Activated naive CD8-positive, alpha-beta T cell treated with anti-CD3 and anti-CD28 coated beads for 36 hours (primary cell): ENCODE data around the gene SLC39A8. TPM values are rescaled to one million over a fixed set of nuclear protein-coding genes. Genes with fewer than 3 reads are reported as not detected.
A peak's percentile ranks its signal among the peaks of the same experiment; 100 is the strongest.

ENCODE experiments used
- DNase-seq: peaks from one replicate; pipeline ENCODE4 v3.0.0; 2021
- H3K27ac Mint-ChIP-seq: one replicate; pipeline ENCODE4 v1.8.0; 2022; ENCODE audit warnings: mild to moderate bottlenecking, moderate library complexity, mixed read lengths
- H3K27me3 Mint-ChIP-seq: one replicate; pipeline ENCODE4 v1.8.0; 2022; ENCODE audit warnings: mild to moderate bottlenecking, mixed read lengths
- H3K36me3 Mint-ChIP-seq: one replicate; pipeline ENCODE4 v1.8.0; 2021; ENCODE audit warnings: mild to moderate bottlenecking, mixed read lengths
- H3K4me1 Mint-ChIP-seq: one replicate; pipeline ENCODE4 v1.8.0; 2021; ENCODE audit warnings: mixed read lengths
- H3K4me3 Mint-ChIP-seq: one replicate; pipeline ENCODE4 v1.8.0; 2022; ENCODE audit warnings: mild to moderate bottlenecking, moderate library complexity, mixed read lengths
- H3K9me3 Mint-ChIP-seq: one replicate; pipeline ENCODE4 v1.8.0; 2022; ENCODE audit warnings: mixed read lengths
- total RNA-seq, 2 experiments: library from RNA; stranded (reverse); gene quantifications; one replicate each; pipeline ENCODE4 v1.2.3, GENCODE V29; 2021

SLC39A8 gene
- total RNA-seq, 2 experiments from 2014 or later: 53.6 to 55.8 TPM

GRCh38 chr4:102350634-102351033 is 5.4 kb upstream of the SLC39A8 start:
- no peaks in the 10 kb centered on the region for H3K27me3 Mint-ChIP-seq

GRCh38 chr4:102348701-102349100 is 3.4 kb upstream of the SLC39A8 start:
- no peaks in the 10 kb centered on the region for H3K27me3 Mint-ChIP-seq
- no peak overlapping the region for H3K4me3 Mint-ChIP-seq
- no peaks in the 10 kb centered on the region for H3K9me3 Mint-ChIP-seq
- H3K27ac Mint-ChIP-seq: no peak overlapping the region
- DNase-seq: no peak
- H3K4me1 Mint-ChIP-seq: peaks cover 16% of the 10 kb centered on the region
- H3K36me3 Mint-ChIP-seq: peaks cover 3% of the 10 kb centered on the region

More at GRCh38 chr4:102350634-102351033, 5.4 kb upstream of the SLC39A8 start:
- Mint-ChIP-seq H3K4me3 (no peak overlapping the region), H3K4me1 (peaks cover 12% of the 10 kb centered on the region), H3K9me3 (no peaks in the 10 kb centered on the region), H3K27ac (no peak overlapping the region), H3K36me3 (no peaks in the 10 kb centered on the region)
- no peak for DNase-seq

- Mint-ChIP-seq H3K27me3 (no peaks in the 10 kb centered on the region), H3K27ac (peak overlapping the region; percentile 91), H3K4me1 (peaks cover 36% of the 10 kb centered on the region), H3K9me3 (no peaks in the 10 kb centered on the region), H3K4me3 (peak overlapping the region; percentile 83), H3K36me3 (peaks cover 13% of the 10 kb centered on the region)
- DNase-seq: no peak
Measured at GRCh38 chr4:102345795-102346100, 466 bp upstream of the SLC39A8 start.

GRCh38 chr4:102344520-102344953 is 745 bp downstream of the SLC39A8 start:
- Mint-ChIP-seq H3K9me3 (no peaks in the 10 kb centered on the region), H3K4me3 (peak overlapping the region; percentile 83), H3K4me1 (peaks cover 41% of the 10 kb centered on the region), H3K27ac (peak overlapping the region; percentile 91), H3K27me3 (no peaks in the 10 kb centered on the region), H3K36me3 (peaks cover 22% of the 10 kb centered on the region)
- DNase-seq: peak; percentile 83

- H3K36me3 Mint-ChIP-seq: peaks cover 26% of the 10 kb centered on the region
- peak; percentile 82 for DNase-seq
- no peaks in the 10 kb centered on the region for H3K9me3 Mint-ChIP-seq
- H3K4me3 Mint-ChIP-seq: peak overlapping the region; percentile 83
- peaks cover 44% of the 10 kb centered on the region for H3K4me1 Mint-ChIP-seq
- H3K27me3 Mint-ChIP-seq: no peaks in the 10 kb centered on the region
- H3K27ac Mint-ChIP-seq: peak overlapping the region; percentile 91
Measured at GRCh38 chr4:102343964-102344519, 1.2 kb downstream of the SLC39A8 start.

GRCh38 chr4:102342404-102343074 is 2.7 kb downstream of the SLC39A8 start:
- Mint-ChIP-seq H3K4me3 (peak overlapping the region; percentile 83), H3K9me3 (no peaks in the 10 kb centered on the region), H3K36me3 (peaks cover 29% of the 10 kb centered on the region), H3K27me3 (no peaks in the 10 kb centered on the region), H3K4me1 (peaks cover 47% of the 10 kb centered on the region), H3K27ac (no peak overlapping the region)
- no peak for DNase-seq

- Mint-ChIP-seq H3K4me1 (peaks cover 49% of the 10 kb centered on the region), H3K4me3 (no peak overlapping the region)
Measured at GRCh38 chr4:102341201-102341600, 4.1 kb downstream of the SLC39A8 start.

GRCh38 chr4:102339018-102339417 is 6.3 kb downstream of the SLC39A8 start:
- Mint-ChIP-seq H3K27me3 (no peaks in the 10 kb centered on the region), H3K36me3 (peaks cover 39% of the 10 kb centered on the region), H3K27ac (no peak overlapping the region), H3K9me3 (no peaks in the 10 kb centered on the region), H3K4me3 (no peak overlapping the region), H3K4me1 (peaks cover 56% of the 10 kb centered on the region)
- no peak for DNase-seq

More at GRCh38 chr4:102341201-102341600, 4.1 kb downstream of the SLC39A8 start:
- H3K27ac Mint-ChIP-seq: no peak overlapping the region
- no peak for DNase-seq
- H3K27me3 Mint-ChIP-seq: no peaks in the 10 kb centered on the region
- peaks cover 33% of the 10 kb centered on the region for H3K36me3 Mint-ChIP-seq
- H3K9me3 Mint-ChIP-seq: no peaks in the 10 kb centered on the region

GRCh38 chr4:102338405-102338804 is 6.9 kb downstream of the SLC39A8 start:
- no peak for DNase-seq
- no peak overlapping the region for H3K4me3 Mint-ChIP-seq
- H3K27ac Mint-ChIP-seq: no peak overlapping the region
- H3K4me1 Mint-ChIP-seq: peaks cover 60% of the 10 kb centered on the region
- H3K9me3 Mint-ChIP-seq: no peaks in the 10 kb centered on the region
- H3K36me3 Mint-ChIP-seq: peaks cover 40% of the 10 kb centered on the region
- H3K27me3 Mint-ChIP-seq: no peaks in the 10 kb centered on the region

- DNase-seq: no peak
- no peaks in the 10 kb centered on the region for H3K9me3 Mint-ChIP-seq
- H3K27ac Mint-ChIP-seq: no peak overlapping the region
- H3K36me3 Mint-ChIP-seq: peaks cover 40% of the 10 kb centered on the region
- H3K4me1 Mint-ChIP-seq: peaks cover 42% of the 10 kb centered on the region
- no peak overlapping the region for H3K4me3 Mint-ChIP-seq
- H3K27me3 Mint-ChIP-seq: no peaks in the 10 kb centered on the region
Measured at GRCh38 chr4:102335616-102336015, 9.7 kb downstream of the SLC39A8 start.

GRCh38 chr4:102334624-102335023 is 10.7 kb downstream of the SLC39A8 start:
- Mint-ChIP-seq H3K27ac (no peak overlapping the region), H3K4me1 (peaks cover 38% of the 10 kb centered on the region), H3K27me3 (no peaks in the 10 kb centered on the region), H3K36me3 (peaks cover 37% of the 10 kb centered on the region), H3K9me3 (no peaks in the 10 kb centered on the region), H3K4me3 (no peak overlapping the region)
- DNase-seq: no peak

- Mint-ChIP-seq H3K4me3 (no peak overlapping the region), H3K27ac (no peak overlapping the region), H3K36me3 (peaks cover 32% of the 10 kb centered on the region), H3K4me1 (peaks cover 35% of the 10 kb centered on the region), H3K27me3 (no peaks in the 10 kb centered on the region), H3K9me3 (no peaks in the 10 kb centered on the region)
- DNase-seq: no peak
Measured at GRCh38 chr4:102333787-102334186, 11.5 kb downstream of the SLC39A8 start.

GRCh38 chr4:102328045-102328444 is 17.2 kb downstream of the SLC39A8 start:
- Mint-ChIP-seq H3K27me3 (no peaks in the 10 kb centered on the region), H3K36me3 (peaks cover 17% of the 10 kb centered on the region), H3K27ac (no peak overlapping the region), H3K4me3 (no peak overlapping the region), H3K9me3 (no peaks in the 10 kb centered on the region), H3K4me1 (peaks cover 17% of the 10 kb centered on the region)
- DNase-seq: no peak

- no peaks in the 10 kb centered on the region for H3K27me3 Mint-ChIP-seq
- no peak overlapping the region for H3K27ac Mint-ChIP-seq
- no peaks in the 10 kb centered on the region for H3K9me3 Mint-ChIP-seq
- no peak overlapping the region for H3K4me3 Mint-ChIP-seq
- DNase-seq: no peak
- H3K4me1 Mint-ChIP-seq: peaks cover 19% of the 10 kb centered on the region
- peaks cover 12% of the 10 kb centered on the region for H3K36me3 Mint-ChIP-seq
Measured at GRCh38 chr4:102326951-102327350, 18.3 kb downstream of the SLC39A8 start.

GRCh38 chr4:102324730-102325129 is 20.6 kb downstream of the SLC39A8 start:
- Mint-ChIP-seq H3K36me3 (peaks cover 10% of the 10 kb centered on the region), H3K4me1 (peaks cover 32% of the 10 kb centered on the region), H3K27me3 (no peaks in the 10 kb centered on the region), H3K9me3 (no peaks in the 10 kb centered on the region), H3K27ac (no peak overlapping the region), H3K4me3 (no peak overlapping the region)
- DNase-seq: no peak

- Mint-ChIP-seq H3K9me3 (no peaks in the 10 kb centered on the region), H3K36me3 (peaks cover 17% of the 10 kb centered on the region), H3K27ac (no peak overlapping the region), H3K4me1 (peaks cover 32% of the 10 kb centered on the region), H3K27me3 (no peaks in the 10 kb centered on the region), H3K4me3 (no peak overlapping the region)
- no peak for DNase-seq
Measured at GRCh38 chr4:102322736-102323135, 22.5 kb downstream of the SLC39A8 start.
